GM03348 (cell line): ENCODE measurements around the gene COL5A1.

Source experiments
- DNase-seq: peaks from one replicate; pipeline ENCODE4 v3.0.0; 2012; ENCODE audit warnings: low spot score

COL5A1 gene

GRCh38 chr9:134766587-134766986, 125.0 kb downstream of the COL5A1 start:
- no peak for DNase-seq

- no peak for DNase-seq
Measured at GRCh38 chr9:134768332-134768708, 126.7 kb downstream of the COL5A1 start.

- DNase-seq: peak; percentile 76
Measured at GRCh38 chr9:134768709-134769351, 127.2 kb downstream of the COL5A1 start.

DNA sequence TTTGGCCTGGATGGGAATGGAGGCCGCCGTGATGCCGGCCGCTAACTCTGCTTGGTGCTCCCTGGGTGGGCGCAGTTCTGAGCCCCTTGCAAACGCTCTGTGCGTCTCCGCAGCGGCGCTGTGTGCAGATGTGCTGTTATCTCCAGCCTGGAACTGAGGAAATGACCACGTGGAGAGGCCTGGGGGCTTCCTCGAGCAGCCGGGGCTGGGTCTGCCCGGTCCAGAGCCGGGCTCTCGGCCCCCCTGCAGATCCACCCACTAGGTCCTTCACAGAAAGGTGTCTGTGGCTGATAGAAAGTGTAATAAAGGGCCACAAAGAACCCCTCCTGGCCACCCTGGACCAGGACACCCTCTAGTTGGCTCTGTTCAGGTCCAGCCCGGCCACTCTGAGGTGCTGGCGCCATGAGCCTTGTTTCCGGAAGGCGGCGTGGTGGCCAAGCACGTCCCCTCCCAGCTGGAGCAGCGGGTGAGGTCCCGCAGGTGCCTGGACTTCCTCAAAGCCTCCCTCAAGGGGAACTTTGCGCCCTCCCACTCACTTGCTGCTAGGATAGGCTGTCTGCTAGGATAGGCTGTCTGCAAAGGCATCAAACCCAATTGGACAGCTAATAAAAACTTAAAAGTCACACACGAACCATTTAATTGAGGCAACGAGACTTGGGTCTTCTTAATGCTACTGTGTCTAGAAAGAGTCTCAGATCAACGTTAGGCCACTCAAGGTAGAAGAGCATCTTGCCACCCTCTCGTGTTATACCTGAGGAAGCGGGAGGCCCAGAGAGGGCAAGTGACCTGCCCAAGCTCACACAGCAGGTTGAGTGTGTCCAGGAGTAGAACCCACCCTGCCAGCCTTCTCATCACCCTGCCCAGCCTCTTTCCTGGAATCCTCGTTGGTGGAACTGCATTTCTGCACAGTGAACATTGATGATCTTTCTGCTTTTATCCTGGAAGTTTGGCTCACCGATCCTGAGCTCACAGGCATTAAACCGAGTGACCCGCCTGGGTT, 129.7 kb downstream of the COL5A1 start:
- DNase-seq: no peak

DNA sequence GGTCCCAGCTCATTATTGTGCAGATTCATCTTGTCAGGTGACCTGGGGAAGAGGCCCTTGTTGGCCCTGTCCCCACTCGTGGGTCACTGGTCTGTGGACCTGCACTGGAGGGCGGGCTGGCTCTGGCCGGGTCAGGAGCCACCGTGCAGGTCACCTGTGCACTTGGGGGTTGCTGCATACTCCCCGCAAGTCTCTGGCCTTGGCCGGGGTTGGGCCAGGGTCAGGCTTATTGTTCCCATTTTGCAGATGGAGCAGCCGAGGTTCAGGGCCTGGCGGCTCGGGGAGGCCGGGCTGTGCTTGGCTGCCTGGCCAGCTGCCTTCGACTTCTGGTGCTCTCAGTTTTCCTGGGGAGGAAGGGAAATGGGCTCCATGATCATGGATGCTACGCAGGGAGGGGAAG, 130.7 kb downstream of the COL5A1 start:
- no peak for DNase-seq

DNA sequence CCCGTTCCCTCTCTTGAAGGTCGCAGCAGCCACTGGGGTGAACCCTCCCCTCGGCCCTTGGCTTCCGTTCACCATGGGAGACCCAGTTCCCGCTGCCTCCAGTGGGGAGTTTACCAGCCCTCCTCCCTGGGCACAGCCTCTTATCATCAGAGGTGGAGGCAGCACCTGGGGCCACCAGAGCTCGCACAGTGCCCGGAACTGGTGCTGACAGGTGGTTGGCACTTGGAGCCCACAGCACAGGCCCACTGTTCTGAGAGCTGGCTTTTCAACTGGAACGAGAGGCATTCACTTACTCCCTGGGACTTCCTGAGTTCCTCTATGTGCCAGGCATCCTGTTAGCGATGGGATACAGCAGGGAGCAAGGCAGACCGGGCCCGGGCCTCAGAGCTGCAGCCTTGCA, 132.2 kb downstream of the COL5A1 start:
- no peak for DNase-seq

GRCh38 chr9:134774410-134774809, 132.8 kb downstream of the COL5A1 start:
- DNase-seq: no peak

GRCh38 chr9:134775081-134775951, 133.7 kb downstream of the COL5A1 start:
- no peak for DNase-seq

DNA sequence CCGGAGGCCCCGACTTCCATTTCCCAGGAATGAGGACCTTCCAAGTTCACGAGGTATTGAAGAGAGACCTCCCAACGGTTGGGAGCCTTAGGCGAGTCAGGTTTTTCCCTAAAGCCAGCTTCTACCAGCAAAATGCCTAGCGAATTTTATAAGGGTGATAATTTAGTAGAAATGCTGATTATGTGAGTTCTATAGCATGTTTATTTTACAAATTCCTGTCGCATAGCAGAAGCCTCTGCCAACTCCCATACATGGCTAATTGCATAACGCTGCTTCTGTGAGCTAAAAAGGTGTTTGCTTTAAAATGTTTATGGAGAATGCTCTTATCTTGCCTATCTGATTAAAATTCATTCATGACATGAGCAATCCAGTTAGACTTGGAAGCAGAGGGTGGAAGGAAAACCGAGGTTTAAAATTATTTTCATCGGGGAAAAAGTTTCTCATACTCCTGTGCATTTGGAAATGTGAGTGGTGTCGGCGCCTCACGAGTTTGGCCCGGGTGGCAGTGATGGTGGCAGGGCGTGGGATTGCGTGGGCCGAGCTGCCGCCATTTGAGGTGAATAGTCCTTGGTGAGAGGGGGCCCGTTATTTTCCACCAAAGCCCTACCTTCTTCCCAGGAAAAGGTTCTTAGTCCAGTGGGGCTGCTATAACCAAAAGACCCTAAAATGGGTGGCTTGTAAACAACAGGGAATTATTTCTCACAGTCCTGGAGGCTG, 134.6 kb downstream of the COL5A1 start:
- DNase-seq: no peak

DNA sequence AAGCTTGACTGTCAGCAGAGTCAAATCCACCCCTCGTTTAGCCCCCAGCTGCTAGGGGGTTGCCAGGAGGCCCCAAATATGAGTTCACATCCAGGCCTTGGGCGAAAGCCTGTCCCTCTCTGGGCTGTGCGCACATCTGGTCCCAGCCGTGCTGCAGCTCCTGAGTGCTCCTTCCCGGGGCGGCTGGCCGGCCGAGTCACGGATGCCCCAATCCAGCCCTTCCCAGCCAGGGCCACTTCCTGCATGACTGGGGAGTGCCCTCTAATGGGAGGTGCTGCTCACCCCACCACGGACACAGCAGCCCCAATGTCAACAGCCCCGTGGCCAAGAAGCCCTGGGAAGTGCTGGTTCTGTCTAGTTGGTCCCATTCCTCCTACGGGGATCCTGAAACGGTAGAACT, 135.6 kb downstream of the COL5A1 start:
- no peak for DNase-seq

GRCh38 chr9:134778156-134778555, 136.6 kb downstream of the COL5A1 start:
- DNase-seq: no peak

- DNase-seq: peak; percentile 76
Measured at GRCh38 chr9:134778841-134779411, 137.3 kb downstream of the COL5A1 start.

GRCh38 chr9:134779640-134780039, 138.0 kb downstream of the COL5A1 start:
- no peak for DNase-seq

DNA sequence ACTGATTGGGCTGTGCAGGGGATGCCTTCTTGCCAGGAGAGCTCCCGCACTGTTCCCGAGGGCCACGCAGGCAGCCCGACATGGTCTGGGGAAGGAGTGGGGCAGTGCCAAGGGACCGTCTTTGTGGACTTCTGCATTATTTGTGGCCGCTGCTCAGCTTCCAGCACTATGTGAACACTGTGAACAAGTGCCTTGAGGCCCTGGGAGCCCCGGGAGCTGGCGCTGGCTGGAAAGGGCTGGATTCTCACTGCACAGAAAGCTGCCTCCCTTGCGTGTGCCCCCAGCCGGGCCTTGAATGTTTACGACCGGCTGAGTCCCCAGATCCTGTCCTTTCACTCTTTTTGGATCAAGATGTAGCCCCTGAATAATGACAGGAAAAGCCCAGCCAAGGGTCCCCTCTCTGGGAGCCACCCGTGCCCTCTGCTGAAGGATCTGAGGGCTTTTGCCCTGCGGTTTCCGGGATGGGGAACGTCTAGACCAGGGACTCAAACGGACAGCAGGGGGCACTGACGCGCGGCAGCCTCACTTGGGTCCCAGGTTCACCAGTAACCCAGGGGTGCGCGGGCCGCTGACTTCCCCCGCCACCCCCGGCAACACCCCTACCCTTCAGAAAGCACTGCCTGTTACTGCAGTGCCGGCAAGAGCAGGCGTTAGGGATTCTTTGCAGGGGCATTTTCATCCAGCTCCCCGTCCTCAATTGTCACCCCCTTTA, 140.1 kb downstream of the COL5A1 start:
- DNase-seq: no peak

DNA sequence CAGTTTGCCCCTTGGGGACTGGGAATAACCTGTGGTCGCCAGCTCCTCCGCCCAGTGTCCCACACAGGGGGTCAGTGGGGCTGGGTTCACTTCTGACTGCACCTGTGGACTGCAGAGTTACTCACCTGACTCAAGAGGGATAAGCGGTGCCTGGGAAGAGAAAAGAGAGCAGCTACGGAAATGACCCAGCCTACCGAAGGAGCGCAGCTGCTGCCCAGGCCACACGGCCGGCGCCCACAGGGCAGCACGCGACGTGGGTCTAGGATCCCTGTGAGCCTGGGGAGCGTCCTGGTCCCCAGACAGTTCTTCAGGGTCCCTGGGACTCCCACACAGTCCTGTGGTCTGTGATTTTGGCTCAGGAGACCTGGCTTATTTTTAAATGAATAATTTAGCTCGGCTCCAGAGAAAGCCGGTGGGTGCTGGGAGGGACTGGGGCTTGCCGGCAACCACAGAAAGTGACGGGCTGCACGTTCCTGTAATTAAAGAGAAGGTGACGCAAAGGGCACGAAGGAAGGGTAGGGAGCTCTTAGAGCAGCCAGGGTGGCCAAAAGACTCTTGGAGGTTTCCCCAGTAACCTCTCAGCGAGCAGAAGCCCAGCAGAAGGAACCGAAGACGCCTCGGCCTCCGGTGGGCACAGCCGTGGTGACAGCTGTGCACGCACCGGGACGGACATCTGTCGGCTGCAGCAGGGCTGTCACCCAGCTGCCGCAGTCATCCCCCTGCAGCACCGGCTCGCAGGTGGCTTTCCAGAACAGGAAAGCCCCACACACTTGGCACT, 141.5 kb downstream of the COL5A1 start:
- DNase-seq: no peak

GRCh38 chr9:134783699-134784039, 142.1 kb downstream of the COL5A1 start:
- peak; percentile 51 for DNase-seq

DNA sequence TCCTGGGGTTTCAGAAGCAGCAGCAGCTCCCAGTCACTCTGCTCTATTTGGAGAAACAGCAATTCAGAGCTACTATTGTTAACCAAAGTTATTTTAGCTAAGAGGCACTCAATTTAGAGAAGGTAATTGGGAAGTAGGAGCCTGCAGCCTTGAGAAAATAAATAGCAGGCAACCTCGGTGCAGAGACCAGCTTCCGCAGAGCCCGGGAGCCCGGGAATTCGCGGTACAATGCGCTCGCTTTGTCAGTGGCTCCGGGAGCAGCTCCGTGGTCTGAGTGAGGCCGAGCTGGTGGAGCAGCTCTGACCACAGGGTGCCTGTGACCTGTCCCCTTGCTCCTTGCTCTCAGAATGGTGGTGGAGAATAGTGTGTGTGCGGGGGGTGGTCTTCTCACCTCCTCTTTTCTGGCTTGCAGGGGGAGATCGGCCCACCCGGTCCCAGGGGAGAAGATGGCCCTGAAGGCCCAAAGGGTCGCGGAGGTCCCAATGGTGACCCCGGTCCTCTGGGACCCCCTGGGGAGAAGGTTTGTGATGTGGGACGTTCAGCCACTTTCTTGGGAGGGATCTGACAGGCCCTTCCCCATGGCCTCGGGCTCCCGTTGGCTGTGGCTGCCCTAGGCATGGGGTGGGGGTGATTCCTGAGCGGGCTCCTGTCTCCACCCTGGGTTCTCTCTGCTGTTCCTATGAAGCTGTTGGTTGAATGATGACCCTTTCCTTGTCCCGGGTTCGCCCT, 143.1 kb downstream of the COL5A1 start:
- DNase-seq: no peak

- peak; percentile 46 for DNase-seq
Measured at GRCh38 chr9:134785325-134786108, 143.9 kb downstream of the COL5A1 start.
